BJ (cell line): ENCODE results near the gene ADGRG3. TPM values are rescaled to one million over a fixed set of nuclear protein-coding genes. Genes with fewer than 3 reads are reported as not detected.
A peak's percentile ranks its signal among the peaks of the same experiment; 100 is the strongest.

Source experiments
- CTCF ChIA-PET: fragments of 350-600 bp; formaldehyde crosslinking; extraction: SDS; loops from one replicate; lab custom pipeline; 2021; ENCODE audit warnings: antibody characterized with exemption, inconsistent platforms; lab: Yijun Ruan, JAX
- POLR2A ChIA-PET: fragments of 300-600 bp; sonication (Branson Sonifier 250); formaldehyde crosslinking; extraction: SDS; loops from one replicate; lab custom pipeline; 2021; ENCODE audit warnings: antibody characterized with exemption; lab: Charles Lee
- DNase-seq: peaks from one replicate; pipeline ENCODE4 v3.0.0-alpha.2; 2011; ENCODE audit warnings: low read depth
- H3K27me3 ChIP-seq: 2 replicates; pipeline ENCODE4 v1.6.0; 2011; ENCODE audit warnings: low read length; ENCODE audit not compliant: control insufficient read depth, insufficient read depth
- H3K36me3 ChIP-seq: 2 replicates; pipeline ENCODE4 v1.5.1; 2011; ENCODE audit warnings: low read length; ENCODE audit not compliant: control insufficient read depth, insufficient read depth
- H3K4me3 ChIP-seq: 2 replicates; pipeline ENCODE4 v1.5.1; 2011; ENCODE audit warnings: low read depth, mild to moderate bottlenecking, control low read depth, low read length
- polyA plus RNA-seq: library from polyadenylated mRNA; depleted of rRNA; stranded (reverse); fragments of >200 nt; gene quantifications from 2 replicates; pipeline ENCODE4 v1.2.3, GENCODE V29; 2011
- TF ChIP-seq, protein P1 (sequence below): IDR thresholded peaks from 2 replicates; pipeline ENCODE4 v1.5.1; 2011; ENCODE audit warnings: low read depth, mild to moderate bottlenecking, control low read depth, inconsistent platforms, low read length, moderate library complexity; ENCODE audit not compliant: insufficient read depth

Gene ADGRG3
- polyA plus RNA-seq, 1 experiment = not detected

DNA sequence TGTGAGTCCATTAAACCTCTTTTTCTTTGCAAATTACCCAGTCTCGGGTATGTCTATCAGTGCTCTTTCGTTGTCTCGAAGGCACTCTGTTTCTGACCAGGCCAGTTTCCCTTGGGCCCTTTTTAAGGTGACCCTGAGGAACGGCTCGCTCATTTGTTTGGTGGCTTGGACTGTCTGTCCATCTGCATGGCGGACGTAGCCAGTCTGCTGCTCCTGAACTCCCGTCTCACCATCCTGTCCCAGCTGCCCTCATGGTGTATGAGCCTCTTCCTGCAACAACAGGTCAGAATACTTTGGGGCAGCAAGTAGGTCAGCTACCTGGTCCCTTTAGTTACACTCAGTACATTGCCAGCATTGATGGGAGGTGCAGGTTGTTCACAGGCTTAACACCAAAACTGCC is 45.5 kb downstream of the ADGRG3 start:
- DNase-seq = no peak
- Histone ChIP-seq H3K4me3 (no peak overlapping the region), H3K27me3 (peaks cover 14% of the 10 kb centered on the region), H3K36me3 (no peaks in the 10 kb centered on the region)
- TF ChIP-seq, protein P1, sequence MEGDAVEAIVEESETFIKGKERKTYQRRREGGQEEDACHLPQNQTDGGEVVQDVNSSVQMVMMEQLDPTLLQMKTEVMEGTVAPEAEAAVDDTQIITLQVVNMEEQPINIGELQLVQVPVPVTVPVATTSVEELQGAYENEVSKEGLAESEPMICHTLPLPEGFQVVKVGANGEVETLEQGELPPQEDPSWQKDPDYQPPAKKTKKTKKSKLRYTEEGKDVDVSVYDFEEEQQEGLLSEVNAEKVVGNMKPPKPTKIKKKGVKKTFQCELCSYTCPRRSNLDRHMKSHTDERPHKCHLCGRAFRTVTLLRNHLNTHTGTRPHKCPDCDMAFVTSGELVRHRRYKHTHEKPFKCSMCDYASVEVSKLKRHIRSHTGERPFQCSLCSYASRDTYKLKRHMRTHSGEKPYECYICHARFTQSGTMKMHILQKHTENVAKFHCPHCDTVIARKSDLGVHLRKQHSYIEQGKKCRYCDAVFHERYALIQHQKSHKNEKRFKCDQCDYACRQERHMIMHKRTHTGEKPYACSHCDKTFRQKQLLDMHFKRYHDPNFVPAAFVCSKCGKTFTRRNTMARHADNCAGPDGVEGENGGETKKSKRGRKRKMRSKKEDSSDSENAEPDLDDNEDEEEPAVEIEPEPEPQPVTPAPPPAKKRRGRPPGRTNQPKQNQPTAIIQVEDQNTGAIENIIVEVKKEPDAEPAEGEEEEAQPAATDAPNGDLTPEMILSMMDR = no peak
- POLR2A ChIA-PET = no interaction called here
- CTCF ChIA-PET = interaction anchor here (0.6 to 1.9 kb wide), 2 partner anchors 12 to 116 kb away, joined by 4 read pairs; no protein-coding TSS in a partner anchor

DNA sequence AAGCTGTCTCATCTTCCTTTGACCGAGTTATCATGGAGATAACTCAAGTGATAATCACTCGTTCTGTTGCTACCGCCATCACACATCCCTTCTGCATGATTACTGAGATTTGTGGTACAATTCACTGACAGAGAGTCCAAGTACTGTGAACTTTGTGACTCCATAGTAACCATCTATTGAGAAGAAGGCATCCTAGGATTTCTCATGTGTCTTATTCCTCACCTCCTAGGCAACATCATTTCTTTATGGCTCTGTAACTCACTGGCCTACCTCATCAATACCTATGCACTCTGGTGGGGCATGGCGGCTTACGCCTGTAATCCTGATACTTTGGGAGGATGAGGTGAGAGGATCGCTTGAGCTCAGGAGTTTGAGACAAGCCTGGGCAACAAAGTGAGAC is 45.9 kb downstream of the ADGRG3 start:
- Histone ChIP-seq H3K4me3 (no peak overlapping the region), H3K27me3 (peaks cover 14% of the 10 kb centered on the region), H3K36me3 (no peaks in the 10 kb centered on the region)
- DNase-seq = no peak
- POLR2A ChIA-PET = no interaction called here
- CTCF ChIA-PET = interaction anchor here (1.9 kb wide), 1 partner anchor 11 kb away, joined by 4 read pairs; no protein-coding TSS in a partner anchor
- TF ChIP-seq, protein P1 = no peak

DNA sequence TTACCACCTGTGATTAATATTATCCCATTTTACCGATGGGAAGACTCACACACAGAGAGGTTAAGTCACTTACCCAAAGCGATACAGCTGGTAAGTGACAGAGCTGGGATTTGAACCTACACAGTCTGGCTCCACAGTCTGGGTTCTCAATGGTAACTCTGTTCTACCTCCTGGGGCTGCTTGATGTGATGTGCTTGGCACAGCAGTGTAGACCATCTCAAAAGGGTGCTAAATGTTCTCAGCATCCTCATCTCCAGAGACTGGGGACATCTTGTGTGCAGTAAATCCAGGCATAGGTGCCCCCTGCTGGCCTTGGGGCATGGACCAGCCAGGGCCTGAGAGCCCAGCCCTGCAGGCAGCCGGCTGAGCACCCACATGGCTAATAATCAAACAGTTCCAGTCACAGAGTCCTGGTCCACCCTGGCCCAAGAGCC is 52.1 kb downstream of the ADGRG3 start:
- no peak overlapping the region for H3K4me3 ChIP-seq
- no peak for DNase-seq
- TF ChIP-seq, protein P1 = peak; percentile 78
- H3K36me3 ChIP-seq = no peaks in the 10 kb centered on the region
- ChIA-PET CTCF (interaction anchor here (1.6 to 1.8 kb wide), 2 partner anchors 141 to 144 kb away, joined by 3 to 20 read pairs; no protein-coding TSS in a partner anchor), POLR2A (no interaction called here)
- peaks cover 4% of the 10 kb centered on the region; the same call in 1 of the 2 replicates for H3K27me3 ChIP-seq

DNA sequence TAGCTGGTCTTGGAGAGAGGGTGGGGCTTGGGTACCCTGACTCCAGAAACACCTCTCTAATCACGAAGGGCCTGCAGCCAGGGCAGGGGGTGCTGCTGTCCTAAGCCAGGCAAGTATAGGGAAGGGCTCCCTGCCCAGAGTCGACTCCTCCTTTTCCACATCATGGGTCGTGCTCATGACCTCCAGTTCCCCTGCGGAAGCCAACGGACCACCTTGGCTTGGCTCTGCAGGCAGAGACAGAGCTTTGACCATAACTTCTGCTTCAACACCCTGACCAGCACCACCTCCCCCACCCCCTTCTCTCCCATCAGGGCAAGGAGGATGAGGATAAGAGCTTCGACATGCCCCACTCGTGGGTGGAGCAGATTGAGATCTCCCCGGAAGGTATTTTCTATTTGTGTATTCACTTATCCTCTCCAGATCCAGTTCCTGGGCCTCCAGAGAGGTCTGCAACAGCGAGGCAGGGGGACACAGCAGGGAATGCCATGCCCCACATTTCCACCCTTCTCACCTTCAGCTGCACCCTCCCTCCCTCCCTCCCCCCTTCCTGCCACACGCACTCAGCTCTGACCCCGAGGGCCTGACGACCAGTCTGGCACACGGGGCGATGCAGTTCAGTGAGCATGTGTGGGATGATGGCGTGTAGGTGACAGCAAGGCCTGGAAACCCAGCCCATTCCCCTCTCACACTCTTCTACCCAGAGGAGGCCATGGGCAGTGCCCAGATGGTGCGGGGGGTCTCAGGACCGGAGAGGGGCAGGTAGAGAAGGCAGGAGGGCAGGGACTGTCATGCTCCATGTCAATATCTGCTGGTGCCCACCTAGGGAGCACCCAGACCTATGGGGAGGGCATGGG is 53.5 kb downstream of the ADGRG3 start:
- TF ChIP-seq, protein P1 = no peak
- no peak for DNase-seq
- H3K4me3 ChIP-seq = no peak overlapping the region
- H3K36me3 ChIP-seq = no peaks in the 10 kb centered on the region
- H3K27me3 ChIP-seq = peaks cover 2% of the 10 kb centered on the region
- CTCF ChIA-PET = interaction anchor here (0.8 to 1.5 kb wide), 4 partner anchors 14 to 145 kb away, joined by 3 to 7 read pairs (median 4); partner anchors contain the start of gene KATNB1
- POLR2A ChIA-PET = no interaction called here

DNA sequence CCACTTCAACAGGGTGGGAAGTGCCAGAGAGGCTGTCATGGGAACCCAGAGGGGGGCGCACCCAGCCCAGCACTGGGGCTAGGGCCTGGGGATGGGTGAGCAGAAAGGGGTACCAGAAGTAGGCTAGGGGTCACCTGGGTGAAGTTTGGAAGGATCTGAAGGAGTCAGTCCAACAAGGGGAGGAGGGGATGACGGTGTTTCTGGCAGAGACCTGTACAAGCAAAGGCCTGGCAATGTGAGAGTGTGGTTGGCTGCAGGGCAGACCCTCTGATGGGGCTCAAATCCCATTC is 54.0 kb downstream of the ADGRG3 start:
- no peak overlapping the region for H3K4me3 ChIP-seq
- POLR2A ChIA-PET = no interaction called here
- no peak for DNase-seq
- H3K36me3 ChIP-seq = no peaks in the 10 kb centered on the region
- peaks cover 2% of the 10 kb centered on the region for H3K27me3 ChIP-seq
- CTCF ChIA-PET = interaction anchor here (0.9 to 1.8 kb wide), 2 partner anchors 141 to 145 kb away, joined by 4 read pairs; no protein-coding TSS in a partner anchor
- TF ChIP-seq, protein P1 = no peak
